Lung microvascular endothelial cell (primary cell): ENCODE measurements around the gene SORBS2. TPM values are rescaled to one million over a fixed set of nuclear protein-coding genes. Genes with fewer than 3 reads are reported as not detected.
A peak's percentile ranks its signal among the peaks of the same experiment; 100 is the strongest.
"Not testable (repeated sequence)": the region's sequence is repeated elsewhere in the genome, so short reads cannot be mapped to it uniquely, and the experiment has no call there.

Experiments
- DNase-seq, 2 donors: peaks; one replicate each; pipeline versions ENCODE4 v3.0.0 to v3.0.0-alpha.2; 2010; ENCODE audit warnings: low read depth in 2 of 2
- total RNA-seq: library from RNA; depleted of rRNA; stranded (reverse); fragments of >200 nt; gene quantifications from 2 replicates; pipeline ENCODE4 v1.2.1, GENCODE V29; 2014

SORBS2 gene
- total RNA-seq, 1 donor from 2014 or later = 143 TPM

- no peak for DNase-seq
These were observed 95.8 kb downstream of the SORBS2 start for GRCh38 chr4:185716141-185716551.

DNA sequence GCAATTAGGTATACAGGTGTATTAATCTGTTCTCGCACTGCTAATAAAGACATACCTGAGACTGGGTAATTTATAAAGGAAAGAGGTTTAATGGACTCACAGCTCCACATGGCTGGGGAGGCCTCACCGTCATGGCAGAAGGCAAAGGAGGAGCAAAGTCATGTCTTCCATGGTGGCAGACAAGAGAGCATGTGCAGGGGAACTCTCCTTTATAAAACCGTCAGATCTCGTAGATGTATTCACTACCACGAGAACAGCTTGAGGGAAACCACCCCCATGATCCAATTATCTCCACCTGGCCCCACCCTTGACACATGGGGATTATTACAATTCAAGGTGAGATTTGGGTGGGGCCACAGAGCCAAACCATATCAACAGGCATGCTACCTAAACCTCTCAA lies 97.5 kb downstream of the SORBS2 start:
- DNase-seq = not testable (repeated sequence)

- no peak for DNase-seq
These were observed 98.3 kb downstream of the SORBS2 start for GRCh38 chr4:185713731-185714130.

DNA sequence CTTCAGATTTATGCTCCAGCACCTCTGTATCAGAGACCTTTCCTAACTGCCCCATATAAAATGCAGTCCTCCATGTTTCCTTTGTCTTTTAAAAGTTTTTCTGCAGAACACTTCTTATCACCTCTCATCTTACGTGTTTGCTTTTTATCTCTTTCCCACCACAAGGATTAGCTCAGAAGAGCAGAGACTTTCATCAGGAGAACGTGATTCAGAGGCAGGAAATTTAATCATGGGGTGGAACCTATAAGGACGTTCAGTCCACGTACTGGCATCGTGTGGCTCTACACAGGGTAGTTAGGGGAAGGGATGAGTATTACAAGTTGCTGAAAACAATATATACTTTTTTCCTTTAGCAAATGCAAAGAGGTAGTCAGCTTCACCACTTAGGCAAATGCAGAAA lies 98.7 kb downstream of the SORBS2 start:
- peak; percentile 36 to 91 for DNase-seq

GRCh38 chr4:185712350-185713024 lies 99.5 kb downstream of the SORBS2 start:
- DNase-seq = no peak

DNA sequence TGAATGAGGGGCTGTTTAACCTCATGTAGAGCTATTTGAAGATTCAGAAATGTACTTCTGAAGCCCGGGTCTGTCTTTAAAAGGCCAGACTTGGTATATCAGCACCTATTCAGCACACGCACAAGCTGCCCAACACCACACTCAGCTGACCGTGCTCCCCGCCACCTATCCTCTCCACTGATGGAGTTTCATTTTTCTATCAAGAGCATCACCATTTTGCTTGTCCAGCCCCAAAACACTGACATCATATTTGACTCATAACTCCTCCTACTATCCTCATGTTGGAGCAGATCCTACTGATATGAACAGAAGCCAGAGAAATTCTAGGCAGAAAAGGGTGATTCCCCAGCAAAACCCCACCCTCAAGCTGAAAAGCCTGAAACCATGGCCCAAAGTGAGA lies 100.3 kb downstream of the SORBS2 start:
- peak in 1 of 2 donors; percentile 76 for DNase-seq

DNA sequence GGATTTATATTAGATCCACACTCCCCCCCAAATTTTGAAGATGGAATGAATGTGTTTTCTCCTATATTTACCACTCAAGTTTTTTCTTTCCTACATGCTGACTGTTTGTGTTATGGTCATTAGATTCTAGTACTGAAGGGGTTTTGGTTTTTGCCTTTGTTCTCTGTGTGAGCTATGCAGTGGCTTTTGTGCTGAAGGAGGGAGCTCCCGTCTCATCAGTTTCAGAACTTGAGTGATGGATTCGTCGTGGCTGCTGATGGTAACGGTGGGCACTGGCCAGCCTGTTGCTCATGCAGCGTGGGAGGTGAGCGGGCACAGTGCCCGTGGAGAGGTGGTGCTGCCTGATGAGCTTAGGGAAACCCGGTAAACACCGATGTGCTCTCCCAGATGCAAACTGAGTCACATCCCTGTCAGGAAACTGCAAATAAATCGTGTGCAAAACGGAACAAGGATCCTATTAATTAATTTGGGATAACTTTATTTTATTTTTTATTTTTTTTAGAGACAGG lies 101.5 kb downstream of the SORBS2 start:
- peak; percentile 25 to 84 for DNase-seq

GRCh38 chr4:185709802-185710486 lies 102.0 kb downstream of the SORBS2 start:
- DNase-seq = peak in 1 of 2 donors; percentile 44

GRCh38 chr4:185708348-185708747 lies 103.6 kb downstream of the SORBS2 start:
- DNase-seq = peak in 1 of 2 donors; percentile 91

GRCh38 chr4:185707622-185708021 lies 104.4 kb downstream of the SORBS2 start:
- peak in 1 of 2 donors; percentile 81 for DNase-seq

- no peak for DNase-seq
These were observed 109.8 kb downstream of the SORBS2 start for GRCh38 chr4:185702147-185702663.

GRCh38 chr4:185700630-185701029 lies 111.4 kb downstream of the SORBS2 start:
- no peak for DNase-seq

- peak in 1 of 2 donors; percentile 42 for DNase-seq
These were observed 111.9 kb downstream of the SORBS2 start for GRCh38 chr4:185700048-185700447.

- no peak for DNase-seq
These were observed 114.5 kb downstream of the SORBS2 start for GRCh38 chr4:185697488-185697887.

GRCh38 chr4:185695743-185696142 lies 116.3 kb downstream of the SORBS2 start:
- no peak for DNase-seq

GRCh38 chr4:185693548-185694215 lies 118.3 kb downstream of the SORBS2 start:
- DNase-seq = peak in 1 of 2 donors; percentile 94

DNA sequence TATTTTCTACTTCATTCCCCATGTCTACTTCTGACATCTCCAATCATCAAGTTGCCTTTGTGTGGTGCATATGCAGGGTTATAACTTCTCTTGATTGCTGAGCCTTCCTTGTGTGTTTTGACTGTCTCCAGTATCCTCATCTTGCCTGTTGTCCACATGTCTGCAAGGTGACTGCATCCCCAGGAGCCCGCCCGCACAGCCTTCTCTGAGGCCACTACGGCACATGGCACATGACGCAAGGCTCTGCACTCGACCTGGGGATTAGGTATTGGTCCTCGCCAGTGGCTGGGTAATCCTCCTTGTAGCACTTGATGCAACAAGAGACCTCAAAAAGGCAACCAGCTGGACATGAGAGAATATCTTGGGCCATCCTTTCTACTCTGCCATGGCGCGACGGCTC lies 122.6 kb downstream of the SORBS2 start:
- no peak for DNase-seq

DNA sequence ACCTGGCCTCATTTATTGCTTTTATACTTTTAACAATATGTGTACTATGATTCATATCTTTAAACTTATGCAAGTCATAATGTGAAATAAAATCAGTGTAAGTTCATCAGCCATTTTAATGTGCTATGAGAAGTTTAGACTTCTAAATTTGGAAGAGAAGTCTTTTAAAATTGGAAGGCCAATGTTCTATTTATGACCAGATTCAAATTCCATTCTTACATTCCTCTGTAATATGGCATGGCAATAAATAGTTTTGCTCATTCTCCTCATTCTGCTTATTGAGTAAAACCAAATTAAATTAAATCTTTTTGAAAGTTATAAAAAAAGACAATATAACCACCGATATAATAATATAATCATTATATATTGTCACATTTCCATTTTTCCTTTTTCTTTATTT lies 126.2 kb downstream of the SORBS2 start:
- no peak for DNase-seq

DNA sequence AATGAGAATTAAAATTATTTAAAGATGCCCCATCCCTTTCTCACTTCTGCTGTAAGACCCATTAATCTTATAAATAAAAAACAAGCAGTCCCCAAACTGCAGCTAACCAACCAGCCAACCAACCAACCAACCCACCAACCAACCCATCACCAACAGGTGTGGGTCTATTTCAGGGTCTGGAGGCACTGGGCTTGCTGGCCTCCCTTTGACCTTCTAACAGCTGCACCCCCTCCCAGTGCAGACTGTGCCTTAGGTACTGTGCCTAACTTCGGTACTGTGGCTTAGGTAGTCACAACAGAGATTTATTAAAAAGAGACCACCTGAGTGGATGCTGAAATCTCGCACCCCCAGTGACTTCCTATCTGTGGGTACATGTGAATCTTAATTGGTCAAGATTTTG lies 128.1 kb downstream of the SORBS2 start:
- DNase-seq = no peak

DNA sequence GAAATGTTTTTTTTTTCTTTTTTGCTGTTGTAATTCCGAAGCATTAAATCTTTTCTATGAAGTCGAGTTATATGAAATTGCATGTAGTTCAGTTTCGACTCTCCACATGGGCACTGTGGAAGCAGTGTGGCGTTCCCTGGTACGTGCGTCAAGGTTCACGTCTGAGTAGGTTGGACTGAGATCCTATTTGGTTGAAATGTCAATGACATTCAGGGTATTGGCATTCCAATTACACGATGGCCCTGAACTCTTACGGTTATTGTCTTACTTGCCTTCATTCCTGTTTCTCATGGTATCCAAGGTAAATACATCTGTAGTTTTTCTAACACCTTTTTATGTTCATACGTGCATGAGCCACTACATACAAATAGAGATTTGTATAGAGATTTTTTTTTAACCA lies 128.8 kb downstream of the SORBS2 start:
- no peak for DNase-seq

GRCh38 chr4:185682236-185682635 lies 129.8 kb downstream of the SORBS2 start:
- DNase-seq = peak in 1 of 2 donors; percentile 80

GRCh38 chr4:185681604-185682003 lies 130.4 kb downstream of the SORBS2 start:
- DNase-seq = no peak
